Endothelial cell of umbilical vein (primary cell): ENCODE measurements around the gene OR4K14. TPM values are rescaled to one million over a fixed set of nuclear protein-coding genes. Genes with fewer than 3 reads are reported as not detected.

ENCODE experiments used
- BruUV-seq: library from RNA; stranded (reverse); fragments of 400-500 nt; replicated peaks from 2 replicates; lab custom pipeline; 2021; lab: Mats Ljungman, UMichigan
- CTCF ChIA-PET: fragments of 300-600, 350-600 bp; sonication (Branson Sonifier 250); formaldehyde crosslinking; loops from one replicate; lab custom pipeline; 2021; ENCODE audit warnings: antibody characterized with exemption, inconsistent platforms; lab: Charles Lee
- POLR2A ChIA-PET: fragments of 300-600, 350-600 bp; sonication (Branson Sonifier 250); formaldehyde crosslinking; loops from one replicate; lab custom pipeline; 2021; ENCODE audit warnings: antibody characterized with exemption, inconsistent platforms; lab: Charles Lee
- DNase-seq: peaks from one replicate; pipeline ENCODE4 v3.0.0-alpha.2; 2011; ENCODE audit warnings: low read depth, low spot score
- FAIRE-seq: peaks from 2 replicates; lab custom pipeline; 2011; peaks lifted over from hg19 to GRCh38; lab: Jason Lieb, UNC
- H2AFZ ChIP-seq: 2 replicates; pipeline ENCODE4 v1.6.0; 2012; ENCODE audit warnings: low read depth, low read length, control low read depth, inconsistent platforms
- H3K27ac ChIP-seq: 2 replicates; pipeline ENCODE4 v1.5.1; 2011; ENCODE audit warnings: low read depth, mild to moderate bottlenecking, control low read depth, low read length, moderate library complexity; ENCODE audit not compliant: insufficient read depth
- H3K27me3 ChIP-seq, 2 experiments: 2 replicates each; pipeline versions ENCODE4 v1.6.0 to v1.6.1; 2011; ENCODE audit warnings: low read length in 2 of 2, mixed read lengths in 1 of 2; ENCODE audit not compliant: control insufficient read depth in 2 of 2, insufficient read depth in 2 of 2
- H3K36me3 ChIP-seq, 2 experiments: 2 replicates in 1 of 2; 3 replicates in 1 of 2; pipeline ENCODE4 v1.5.1; 2011; ENCODE audit warnings: low read length in 2 of 2, mild to moderate bottlenecking in 1 of 2, moderate library complexity in 1 of 2; ENCODE audit not compliant: control insufficient read depth in 2 of 2, insufficient read depth in 2 of 2; ENCODE audit errors: extremely low read depth in 1 of 2
- H3K4me1 ChIP-seq: 3 replicates; pipeline ENCODE4 v1.5.1; 2011; ENCODE audit warnings: mild to moderate bottlenecking, low read length; ENCODE audit not compliant: control insufficient read depth, insufficient read depth; ENCODE audit errors: extremely low read depth
- H3K4me2 ChIP-seq: 2 replicates; pipeline ENCODE4 v1.6.1; 2011; ENCODE audit warnings: low read length, control low read depth, mixed read lengths; ENCODE audit not compliant: insufficient read depth
- H3K4me3 ChIP-seq, 3 experiments: fragments of 200-600 bp in 1 of 3; sonication (generic), shearing (Covaris generic) in 1 of 3; replicated peaks in 1 of 3; 2 replicates each; pipeline ENCODE4 v1.5.1; 2011 to 2016; ENCODE audit warnings: control low read depth in 3 of 3, low read length in 3 of 3, mild to moderate bottlenecking in 2 of 3, inconsistent platforms in 1 of 3, low read depth in 1 of 3, moderate library complexity in 1 of 3; ENCODE audit not compliant: insufficient read depth in 1 of 3
- H3K79me2 ChIP-seq: 2 replicates; pipeline ENCODE4 v1.6.0; 2012; ENCODE audit warnings: low read length, inconsistent platforms; ENCODE audit not compliant: control insufficient read depth, insufficient read depth
- H3K9ac ChIP-seq: replicated peaks from 2 replicates; pipeline ENCODE3; 2011; ENCODE audit warnings: low read length, control low read depth; ENCODE audit not compliant: insufficient read depth; ENCODE audit errors: extremely low read depth
- H3K9me1 ChIP-seq: replicated peaks from 3 replicates; pipeline ENCODE4 v1.6.0; 2011; ENCODE audit warnings: mild to moderate bottlenecking, low read length; ENCODE audit not compliant: control insufficient read depth, insufficient read depth; ENCODE audit errors: extremely low read depth
- H3K9me3 ChIP-seq: replicated peaks from 2 replicates; pipeline ENCODE4 v1.5.1; 2012; ENCODE audit warnings: low read length, inconsistent platforms; ENCODE audit not compliant: control insufficient read depth, insufficient read depth
- H4K20me1 ChIP-seq: replicated peaks from 2 replicates; pipeline ENCODE3; 2011; ENCODE audit warnings: mild to moderate bottlenecking, low read length; ENCODE audit not compliant: control insufficient read depth, insufficient read depth; ENCODE audit errors: extremely low read depth
- EZH2 ChIP-seq: IDR thresholded peaks from 2 replicates; pipeline ENCODE4 v1.6.1; 2012; ENCODE audit warnings: borderline replicate concordance, low read depth, mild to moderate bottlenecking, moderate library complexity, low read length, inconsistent platforms; ENCODE audit not compliant: severe bottlenecking
- FOS ChIP-seq: IDR thresholded peaks from 2 replicates; pipeline ENCODE4 v1.6.1; 2011; ENCODE audit warnings: mild to moderate bottlenecking, low read length, moderate library complexity, borderline replicate concordance; ENCODE audit not compliant: insufficient read depth
- GATA2 ChIP-seq: IDR thresholded peaks from 2 replicates; pipeline ENCODE4 v1.7.0; 2011; ENCODE audit warnings: low read depth, mild to moderate bottlenecking, moderate library complexity, mixed read lengths, low read length; ENCODE audit not compliant: insufficient read length, insufficient read depth
- JUN ChIP-seq: IDR thresholded peaks from 2 replicates; pipeline ENCODE4 v1.6.1; 2011; ENCODE audit warnings: borderline replicate concordance, low read depth; ENCODE audit not compliant: insufficient read length, insufficient read depth
- MYC ChIP-seq: IDR thresholded peaks from one replicate; pipeline ENCODE4 v1.6.1; 2011; ENCODE audit warnings: mild to moderate bottlenecking, low read depth, low read length
- POLR2A ChIP-seq: IDR thresholded peaks from 2 replicates; pipeline ENCODE4 v1.6.1; 2012; ENCODE audit warnings: low read depth, mild to moderate bottlenecking, control low read depth, low read length
- POLR2AphosphoS5 ChIP-seq: IDR thresholded peaks from 2 replicates; pipeline ENCODE4 v1.6.1; 2012; ENCODE audit warnings: low read depth, mild to moderate bottlenecking, control low read depth, low read length, moderate library complexity; ENCODE audit not compliant: insufficient read depth
- dilution Hi-C: fragments of 300-500 bp; cut with MboI; formaldehyde crosslinking; loops from one replicate; pipeline ENCODE4 v1.15.0; 2019; ENCODE audit warnings: low sequenced_read_pairs; ENCODE audit not compliant: extremely low pct_ligation_motif_present
- intact Hi-C: fragments of 100-400 bp; cut with micrococcal nuclease; formaldehyde crosslinking; loops from one replicate; pipeline ENCODE4 v1.10.0; 2022
- polyA plus RNA-seq, 4 experiments: library from polyadenylated mRNA; depleted of rRNA in 3 of 4; stranded (reverse) in 3 of 4; unstranded in 1 of 4; fragments of >200 nt; gene quantifications; 2 replicates each; pipeline versions ENCODE4 v1.2.1 to v1.2.3, GENCODE V29; 2011 to 2012; ENCODE audit warnings: missing spikeins in 1 of 4
- total RNA-seq: library from RNA; stranded (reverse); gene quantifications from 2 replicates; pipeline ENCODE4 v1.2.3, GENCODE V29; 2021
- TF ChIP-seq, protein P1 (sequence below): IDR thresholded peaks from 2 replicates; pipeline ENCODE4 v1.6.1; 2011; ENCODE audit not compliant: insufficient read depth, insufficient read length
- TF ChIP-seq, protein P2 (sequence below), 2 donors: IDR thresholded peaks; 1 replicate in 1 of 2; 2 replicates in 1 of 2; pipeline ENCODE4 v1.5.1; 2011; ENCODE audit warnings: low read length in 2 of 2, mild to moderate bottlenecking in 2 of 2, moderate library complexity in 2 of 2, control low read depth in 1 of 2, inconsistent platforms in 1 of 2, low read depth in 1 of 2; ENCODE audit not compliant: insufficient read depth in 1 of 2; ENCODE audit errors: extremely low read depth in 1 of 2

Gene OR4K14
- total and polyA plus RNA-seq, 2 donors (not counting 3 experiments of a cell fraction or from before 2014, with no cell fraction given): not detected

DNA sequence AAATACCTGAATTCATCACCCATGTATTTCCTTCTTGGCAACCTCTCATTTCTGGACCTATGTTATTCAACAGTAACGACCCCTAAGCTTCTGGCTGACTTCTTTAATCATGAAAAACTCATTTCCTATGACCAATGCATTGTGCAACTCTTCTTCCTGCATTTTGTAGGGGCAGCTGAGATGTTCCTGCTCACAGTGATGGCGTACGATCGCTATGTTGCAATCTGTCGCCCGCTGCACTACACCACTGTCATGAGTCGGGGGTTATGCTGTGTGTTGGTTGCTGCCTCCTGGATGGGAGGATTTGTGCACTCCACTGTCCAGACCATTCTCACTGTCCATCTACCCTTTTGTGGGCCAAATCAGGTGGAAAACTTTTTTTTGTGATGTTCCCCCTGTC, 16.8 kb downstream of the OR4K14 start:
- FAIRE-seq: no peak
- intact Hi-C loops: no loop called here

More for the DNA sequence above, 16.8 kb downstream of the OR4K14 start:
- H3K27me3 ChIP-seq: no peaks in the 10 kb centered on the region
- no peaks in the 10 kb centered on the region for H3K9me1 ChIP-seq
- POLR2A ChIA-PET: no interaction called here
- no peaks in the 10 kb centered on the region for H3K79me2 ChIP-seq
- peaks cover 5% of the 10 kb centered on the region for H3K9me3 ChIP-seq
- no peaks in the 10 kb centered on the region for H4K20me1 ChIP-seq
- no peak overlapping the region for H3K4me2 ChIP-seq
- no peak overlapping the region for H3K9ac ChIP-seq
- no TSS peak for BruUV-seq
- TF ChIP-seq POLR2AphosphoS5 (no peak), JUN (no peak), POLR2A (no peak), FOS (no peak), GATA2 (no peak), MYC (no peak), EZH2 (no peak)
- TF ChIP-seq, protein P1, sequence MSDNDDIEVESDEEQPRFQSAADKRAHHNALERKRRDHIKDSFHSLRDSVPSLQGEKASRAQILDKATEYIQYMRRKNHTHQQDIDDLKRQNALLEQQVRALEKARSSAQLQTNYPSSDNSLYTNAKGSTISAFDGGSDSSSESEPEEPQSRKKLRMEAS: no peak
- TF ChIP-seq, protein P2, sequence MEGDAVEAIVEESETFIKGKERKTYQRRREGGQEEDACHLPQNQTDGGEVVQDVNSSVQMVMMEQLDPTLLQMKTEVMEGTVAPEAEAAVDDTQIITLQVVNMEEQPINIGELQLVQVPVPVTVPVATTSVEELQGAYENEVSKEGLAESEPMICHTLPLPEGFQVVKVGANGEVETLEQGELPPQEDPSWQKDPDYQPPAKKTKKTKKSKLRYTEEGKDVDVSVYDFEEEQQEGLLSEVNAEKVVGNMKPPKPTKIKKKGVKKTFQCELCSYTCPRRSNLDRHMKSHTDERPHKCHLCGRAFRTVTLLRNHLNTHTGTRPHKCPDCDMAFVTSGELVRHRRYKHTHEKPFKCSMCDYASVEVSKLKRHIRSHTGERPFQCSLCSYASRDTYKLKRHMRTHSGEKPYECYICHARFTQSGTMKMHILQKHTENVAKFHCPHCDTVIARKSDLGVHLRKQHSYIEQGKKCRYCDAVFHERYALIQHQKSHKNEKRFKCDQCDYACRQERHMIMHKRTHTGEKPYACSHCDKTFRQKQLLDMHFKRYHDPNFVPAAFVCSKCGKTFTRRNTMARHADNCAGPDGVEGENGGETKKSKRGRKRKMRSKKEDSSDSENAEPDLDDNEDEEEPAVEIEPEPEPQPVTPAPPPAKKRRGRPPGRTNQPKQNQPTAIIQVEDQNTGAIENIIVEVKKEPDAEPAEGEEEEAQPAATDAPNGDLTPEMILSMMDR (IDR thresholded peaks at IDR 0.05; ENCODE audit: extremely low read depth in 1 of 2, insufficient read depth in 1 of 2, low read depth in 1 of 2, low read length in 2 of 2): no peak
- H3K4me1 ChIP-seq: no peaks in the 10 kb centered on the region
- CTCF ChIA-PET: no interaction called here
- no peaks in the 10 kb centered on the region for H3K36me3 ChIP-seq
- dilution Hi-C loops: no loop called here
- H2AFZ ChIP-seq: no peak overlapping the region
- DNase-seq: no peak
- H3K4me3 ChIP-seq: no peak overlapping the region
- no peak overlapping the region for H3K27ac ChIP-seq
